Measurements from ENCODE around the gene LGALS9.

DNA sequence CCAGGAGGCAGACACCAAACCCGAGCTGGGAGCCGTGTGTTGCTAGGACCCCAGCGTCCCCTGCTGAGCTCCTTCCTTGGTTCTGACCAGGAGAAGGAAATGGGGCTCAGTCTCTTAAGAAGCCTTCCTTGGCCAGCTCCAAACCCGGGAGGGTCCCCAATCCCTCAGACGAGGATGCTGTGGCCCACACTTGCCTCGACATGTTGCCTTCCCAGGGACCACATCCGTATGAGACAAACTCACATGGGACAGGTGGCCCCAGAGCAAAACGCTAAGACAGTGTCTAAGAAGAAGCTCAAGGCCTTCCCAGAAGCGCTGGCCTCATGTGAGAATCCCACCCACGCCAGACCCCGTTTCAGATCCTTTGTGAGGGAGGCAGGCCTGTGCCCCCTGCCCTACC lies 19.8 kb downstream of the LGALS9 start:
- TF ChIP-seq, protein P1, sequence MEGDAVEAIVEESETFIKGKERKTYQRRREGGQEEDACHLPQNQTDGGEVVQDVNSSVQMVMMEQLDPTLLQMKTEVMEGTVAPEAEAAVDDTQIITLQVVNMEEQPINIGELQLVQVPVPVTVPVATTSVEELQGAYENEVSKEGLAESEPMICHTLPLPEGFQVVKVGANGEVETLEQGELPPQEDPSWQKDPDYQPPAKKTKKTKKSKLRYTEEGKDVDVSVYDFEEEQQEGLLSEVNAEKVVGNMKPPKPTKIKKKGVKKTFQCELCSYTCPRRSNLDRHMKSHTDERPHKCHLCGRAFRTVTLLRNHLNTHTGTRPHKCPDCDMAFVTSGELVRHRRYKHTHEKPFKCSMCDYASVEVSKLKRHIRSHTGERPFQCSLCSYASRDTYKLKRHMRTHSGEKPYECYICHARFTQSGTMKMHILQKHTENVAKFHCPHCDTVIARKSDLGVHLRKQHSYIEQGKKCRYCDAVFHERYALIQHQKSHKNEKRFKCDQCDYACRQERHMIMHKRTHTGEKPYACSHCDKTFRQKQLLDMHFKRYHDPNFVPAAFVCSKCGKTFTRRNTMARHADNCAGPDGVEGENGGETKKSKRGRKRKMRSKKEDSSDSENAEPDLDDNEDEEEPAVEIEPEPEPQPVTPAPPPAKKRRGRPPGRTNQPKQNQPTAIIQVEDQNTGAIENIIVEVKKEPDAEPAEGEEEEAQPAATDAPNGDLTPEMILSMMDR (IDR thresholded peaks at IDR 0.05), result no peak
- no peak for TF ChIP-seq POLR2AphosphoS5 (IDR thresholded peaks at IDR 0.05; ENCODE audit: low read depth, low read length)

Measured in Panc1 (cell line).